H9 (cell line): ENCODE measurements around the gene SLC10A2. TPM values are rescaled to one million over a fixed set of nuclear protein-coding genes. Genes with fewer than 3 reads are reported as not detected.

Source experiments
- DNase-seq: peaks from one replicate; pipeline ENCODE4 v3.0.0-alpha.2; 2017
- H2AFZ ChIP-seq: one replicate; pipeline ENCODE4 v1.6.1; 2013; ENCODE audit warnings: mild to moderate bottlenecking, low read length, control low read depth, moderate library complexity
- H2AK5ac ChIP-seq: 2 replicates; pipeline ENCODE4 v1.6.1; 2013; ENCODE audit warnings: low read length, control low read depth, mixed read lengths; ENCODE audit not compliant: insufficient read length
- H2BK120ac ChIP-seq: one replicate; pipeline ENCODE4 v1.6.1; 2013; ENCODE audit warnings: low read depth, mild to moderate bottlenecking, low read length, control low read depth, inconsistent platforms; ENCODE audit not compliant: poor library complexity, severe bottlenecking
- H2BK12ac ChIP-seq: 2 replicates; pipeline ENCODE4 v1.6.1; 2013; ENCODE audit warnings: low read length, control low read depth, mixed read lengths, low read depth; ENCODE audit not compliant: insufficient read length
- H2BK15ac ChIP-seq: 2 replicates; pipeline ENCODE4 v1.6.1; 2013; ENCODE audit warnings: low read depth, low read length, control low read depth
- H2BK20ac ChIP-seq: one replicate; pipeline ENCODE4 v1.6.1; 2013; ENCODE audit warnings: low read depth, mild to moderate bottlenecking, low read length, control low read depth, inconsistent platforms; ENCODE audit not compliant: poor library complexity, severe bottlenecking
- H2BK5ac ChIP-seq: 2 replicates; pipeline ENCODE4 v1.6.1; 2013; ENCODE audit warnings: low read length, control low read depth, mixed read lengths; ENCODE audit not compliant: insufficient read length
- H3K14ac ChIP-seq: 2 replicates; pipeline ENCODE4 v1.6.1; 2013; ENCODE audit warnings: low read length, control low read depth; ENCODE audit not compliant: insufficient read depth
- H3K18ac ChIP-seq: 2 replicates; pipeline ENCODE4 v1.6.1; 2013; ENCODE audit warnings: low read depth, mild to moderate bottlenecking, mixed read lengths, low read length, control low read depth; ENCODE audit not compliant: insufficient read length
- H3K23ac ChIP-seq: 2 replicates; pipeline ENCODE4 v1.6.1; 2013; ENCODE audit warnings: low read length, control low read depth, mixed read lengths, low read depth; ENCODE audit not compliant: insufficient read length
- H3K23me2 ChIP-seq: 2 replicates; pipeline ENCODE4 v1.6.1; 2013; ENCODE audit warnings: low read depth, mild to moderate bottlenecking, mixed read lengths, low read length, control low read depth; ENCODE audit not compliant: insufficient read length, poor library complexity, severe bottlenecking
- H3K27ac ChIP-seq: 2 replicates; pipeline ENCODE4 v1.5.1; 2013; ENCODE audit warnings: low read length, control low read depth, mixed read lengths, low read depth; ENCODE audit not compliant: insufficient read length
- H3K27me3 ChIP-seq: 2 replicates; pipeline ENCODE4 v1.6.1; 2013; ENCODE audit warnings: low read length, control low read depth, inconsistent platforms; ENCODE audit not compliant: insufficient read depth
- H3K4ac ChIP-seq: 2 replicates; pipeline ENCODE4 v1.6.1; 2013; ENCODE audit warnings: low read depth, mild to moderate bottlenecking, control low read depth, inconsistent platforms, low read length, moderate library complexity
- H3K4me1 ChIP-seq: 2 replicates; pipeline ENCODE4 v1.6.1; 2013; ENCODE audit warnings: low read length, control low read depth, inconsistent platforms; ENCODE audit not compliant: insufficient read depth
- H3K4me2 ChIP-seq: 2 replicates; pipeline ENCODE4 v1.6.1; 2013; ENCODE audit warnings: low read length, control low read depth, mixed read lengths; ENCODE audit not compliant: insufficient read length, insufficient read depth
- H3K56ac ChIP-seq: 2 replicates; pipeline ENCODE4 v1.6.1; 2013; ENCODE audit warnings: low read depth, mild to moderate bottlenecking, mixed read lengths, low read length, control low read depth; ENCODE audit not compliant: insufficient read length
- H3K79me1 ChIP-seq: 2 replicates; pipeline ENCODE4 v1.6.1; 2013; ENCODE audit warnings: low read depth, mild to moderate bottlenecking, moderate library complexity, low read length, control low read depth, inconsistent platforms; ENCODE audit not compliant: insufficient read depth, poor library complexity, severe bottlenecking
- H3K79me2 ChIP-seq: 2 replicates; pipeline ENCODE4 v1.6.1; 2013; ENCODE audit warnings: low read length, control low read depth, inconsistent platforms; ENCODE audit not compliant: insufficient read depth
- H3K9ac ChIP-seq: 2 replicates; pipeline ENCODE4 v1.6.1; 2013; ENCODE audit warnings: low read length, control low read depth, mixed read lengths; ENCODE audit not compliant: insufficient read length; ENCODE audit errors: extremely low read depth
- H3K9me3 ChIP-seq: one replicate; pipeline ENCODE4 v1.6.1; 2013; ENCODE audit warnings: low read depth, low read length, inconsistent platforms; ENCODE audit not compliant: control insufficient read depth
- H3T11ph ChIP-seq: one replicate; pipeline ENCODE4 v1.6.1; 2013; ENCODE audit warnings: mild to moderate bottlenecking, low read length, control low read depth, inconsistent platforms
- H4K20me1 ChIP-seq: one replicate; pipeline ENCODE4 v1.6.1; 2013; ENCODE audit not compliant: control insufficient read depth, insufficient read length, insufficient read depth
- H4K5ac ChIP-seq: 2 replicates; pipeline ENCODE4 v1.6.1; 2013; ENCODE audit warnings: low read depth, mild to moderate bottlenecking, mixed read lengths, low read length, control low read depth; ENCODE audit not compliant: insufficient read length
- H4K8ac ChIP-seq: replicated peaks from 2 replicates; pipeline ENCODE4 v1.6.1; 2013; ENCODE audit warnings: low read length, control low read depth, mixed read lengths, low read depth; ENCODE audit not compliant: insufficient read length
- H4K91ac ChIP-seq: 2 replicates; pipeline ENCODE4 v1.6.1; 2013; ENCODE audit warnings: low read depth, mild to moderate bottlenecking, moderate library complexity, mixed read lengths, low read length, control low read depth; ENCODE audit not compliant: insufficient read length
- H3K27ac Mint-ChIP-seq, 3 experiments: 2 replicates in 2 of 3; 3 replicates in 1 of 3; pipeline ENCODE4 v1.8.0; 2020 to 2021; ENCODE audit warnings: mixed read lengths in 3 of 3, mild to moderate bottlenecking in 1 of 3, moderate library complexity in 1 of 3
- H3K27me3 Mint-ChIP-seq: 2 replicates; pipeline ENCODE4 v1.8.0; 2021; ENCODE audit warnings: low read depth, mild to moderate bottlenecking, moderate library complexity, mixed read lengths
- H3K36me3 Mint-ChIP-seq, 3 experiments: 2 replicates in 2 of 3; 3 replicates in 1 of 3; pipeline ENCODE4 v1.8.0; 2020 to 2021; ENCODE audit warnings: low read depth in 3 of 3, mixed read lengths in 3 of 3; ENCODE audit not compliant: insufficient read depth in 1 of 3
- H3K4me1 Mint-ChIP-seq, 2 experiments: 2 replicates each; pipeline ENCODE4 v1.8.0; 2020; ENCODE audit warnings: mixed read lengths in 2 of 2
- H3K4me3 Mint-ChIP-seq, 2 experiments: 2 replicates in 1 of 2; 3 replicates in 1 of 2; pipeline ENCODE4 v1.8.0; 2020 to 2021; ENCODE audit warnings: mild to moderate bottlenecking in 2 of 2, mixed read lengths in 2 of 2, moderate library complexity in 1 of 2
- H3K9me3 Mint-ChIP-seq, 2 experiments: 2 replicates in 1 of 2; 3 replicates in 1 of 2; pipeline ENCODE4 v1.8.0; 2020; ENCODE audit warnings: mild to moderate bottlenecking in 2 of 2, mixed read lengths in 2 of 2, moderate library complexity in 1 of 2
- WGBS: extraction: QIAGEN DNeasy Blood & Tissue Kit; methylation state at CpG from one replicate; pipeline ENCODE4 v1.1.7; 2013; ENCODE audit warnings: missing lambda C conversion rate, low lambda C conversion rate, mixed read lengths; ENCODE audit not compliant: insufficient read length; ENCODE audit errors: extremely low coverage; 5-methylcytosine and 5-hydroxymethylcytosine counted together
- total RNA-seq: library from RNA; stranded (reverse); gene quantifications from 2 replicates; pipeline ENCODE4 v1.2.1, GENCODE V29; 2021
- TF ChIP-seq, protein P1 (sequence below): fragments of 200-600 bp; sonication (generic); conservative IDR thresholded peaks from 3 replicates; pipeline ENCODE4 v1.8.0; 2021; ENCODE audit warnings: antibody characterized with exemption, mild to moderate bottlenecking

Gene SLC10A2
- total RNA-seq, 1 experiment from 2014 or later, result not detected

GRCh38 chr13:103101500-103101899 lies 35.3 kb upstream of the SLC10A2 start:
- no peak overlapping the region for H3K27ac ChIP-seq
- H3K4me3 Mint-ChIP-seq, result no peak overlapping the region

More at GRCh38 chr13:103101500-103101899, 35.3 kb upstream of the SLC10A2 start:
- Histone ChIP-seq H3K23me2 (no peaks in the 10 kb centered on the region), H2BK5ac (no peak overlapping the region), H3K4me1 (peaks cover 5% of the 10 kb centered on the region; the same call in 1 of the 2 replicates), H2BK12ac (no peak overlapping the region), H4K8ac (no peak overlapping the region), H3K4ac (no peak overlapping the region), H3T11ph (no peak overlapping the region), H4K5ac (no peak overlapping the region), H3K79me1 (no peaks in the 10 kb centered on the region), H3K56ac (no peak overlapping the region), H3K79me2 (no peaks in the 10 kb centered on the region), H3K14ac (no peak overlapping the region), H4K91ac (no peak overlapping the region), H4K20me1 (no peaks in the 10 kb centered on the region), H3K4me2 (no peak overlapping the region), H2BK120ac (no peak overlapping the region), H2BK20ac (no peak overlapping the region), H2AFZ (peak overlapping the region; percentile 57), H3K18ac (no peak overlapping the region), H2AK5ac (no peak overlapping the region), H2BK15ac (no peak overlapping the region), H3K23ac (no peak overlapping the region), H3K9ac (no peak overlapping the region), H3K9me3 (no peaks in the 10 kb centered on the region), H3K27me3 (no peaks in the 10 kb centered on the region)
- TF ChIP-seq, protein P1, sequence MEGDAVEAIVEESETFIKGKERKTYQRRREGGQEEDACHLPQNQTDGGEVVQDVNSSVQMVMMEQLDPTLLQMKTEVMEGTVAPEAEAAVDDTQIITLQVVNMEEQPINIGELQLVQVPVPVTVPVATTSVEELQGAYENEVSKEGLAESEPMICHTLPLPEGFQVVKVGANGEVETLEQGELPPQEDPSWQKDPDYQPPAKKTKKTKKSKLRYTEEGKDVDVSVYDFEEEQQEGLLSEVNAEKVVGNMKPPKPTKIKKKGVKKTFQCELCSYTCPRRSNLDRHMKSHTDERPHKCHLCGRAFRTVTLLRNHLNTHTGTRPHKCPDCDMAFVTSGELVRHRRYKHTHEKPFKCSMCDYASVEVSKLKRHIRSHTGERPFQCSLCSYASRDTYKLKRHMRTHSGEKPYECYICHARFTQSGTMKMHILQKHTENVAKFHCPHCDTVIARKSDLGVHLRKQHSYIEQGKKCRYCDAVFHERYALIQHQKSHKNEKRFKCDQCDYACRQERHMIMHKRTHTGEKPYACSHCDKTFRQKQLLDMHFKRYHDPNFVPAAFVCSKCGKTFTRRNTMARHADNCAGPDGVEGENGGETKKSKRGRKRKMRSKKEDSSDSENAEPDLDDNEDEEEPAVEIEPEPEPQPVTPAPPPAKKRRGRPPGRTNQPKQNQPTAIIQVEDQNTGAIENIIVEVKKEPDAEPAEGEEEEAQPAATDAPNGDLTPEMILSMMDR, result no peak
- Mint-ChIP-seq H3K27me3 (no peaks in the 10 kb centered on the region), H3K36me3 (peaks cover 0 to 13% (median 2%) of the 10 kb centered on the region in 3 experiments; a peak in 2 of 7 replicates), H3K27ac (peak overlapping the region in 1 of 3 experiments; percentile 87; a peak in 1 of 7 replicates), H3K9me3 (peaks cover 9 to 10% of the 10 kb centered on the region in 2 experiments), H3K4me1 (peaks cover 20% of the 10 kb centered on the region in 2 experiments)
- no CpG with 5 or more reads among the region's 2 CpGs for WGBS
- DNase-seq, result no peak
